ENCODE data around the gene TMEM222. TPM values are rescaled to one million over a fixed set of nuclear protein-coding genes. Genes with fewer than 3 reads are reported as not detected.

TMEM222 gene
- total RNA-seq, 6 experiments from 2014 or later, result 41.3 to 54.6 (median 46.1) TPM

GRCh38 chr1:27359822-27360158 lies 37.8 kb downstream of the TMEM222 start:
- Mint-ChIP-seq H3K27ac (no peak overlapping the region), H3K36me3 (ENCODE audit: low read depth) (peaks cover 38% of the 10 kb centered on the region), H3K9me3 (no peaks in the 10 kb centered on the region), H3K27me3 (ENCODE audit: insufficient read depth) (peaks cover 2% of the 10 kb centered on the region), H3K4me3 (no peak overlapping the region), H3K4me1 (ENCODE audit: low read depth) (peaks cover 2% of the 10 kb centered on the region)
- TF ChIP-seq, protein P1, sequence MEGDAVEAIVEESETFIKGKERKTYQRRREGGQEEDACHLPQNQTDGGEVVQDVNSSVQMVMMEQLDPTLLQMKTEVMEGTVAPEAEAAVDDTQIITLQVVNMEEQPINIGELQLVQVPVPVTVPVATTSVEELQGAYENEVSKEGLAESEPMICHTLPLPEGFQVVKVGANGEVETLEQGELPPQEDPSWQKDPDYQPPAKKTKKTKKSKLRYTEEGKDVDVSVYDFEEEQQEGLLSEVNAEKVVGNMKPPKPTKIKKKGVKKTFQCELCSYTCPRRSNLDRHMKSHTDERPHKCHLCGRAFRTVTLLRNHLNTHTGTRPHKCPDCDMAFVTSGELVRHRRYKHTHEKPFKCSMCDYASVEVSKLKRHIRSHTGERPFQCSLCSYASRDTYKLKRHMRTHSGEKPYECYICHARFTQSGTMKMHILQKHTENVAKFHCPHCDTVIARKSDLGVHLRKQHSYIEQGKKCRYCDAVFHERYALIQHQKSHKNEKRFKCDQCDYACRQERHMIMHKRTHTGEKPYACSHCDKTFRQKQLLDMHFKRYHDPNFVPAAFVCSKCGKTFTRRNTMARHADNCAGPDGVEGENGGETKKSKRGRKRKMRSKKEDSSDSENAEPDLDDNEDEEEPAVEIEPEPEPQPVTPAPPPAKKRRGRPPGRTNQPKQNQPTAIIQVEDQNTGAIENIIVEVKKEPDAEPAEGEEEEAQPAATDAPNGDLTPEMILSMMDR (IDR thresholded peaks at IDR 0.05), result no peak
- DNase-seq, result no peak

DNA sequence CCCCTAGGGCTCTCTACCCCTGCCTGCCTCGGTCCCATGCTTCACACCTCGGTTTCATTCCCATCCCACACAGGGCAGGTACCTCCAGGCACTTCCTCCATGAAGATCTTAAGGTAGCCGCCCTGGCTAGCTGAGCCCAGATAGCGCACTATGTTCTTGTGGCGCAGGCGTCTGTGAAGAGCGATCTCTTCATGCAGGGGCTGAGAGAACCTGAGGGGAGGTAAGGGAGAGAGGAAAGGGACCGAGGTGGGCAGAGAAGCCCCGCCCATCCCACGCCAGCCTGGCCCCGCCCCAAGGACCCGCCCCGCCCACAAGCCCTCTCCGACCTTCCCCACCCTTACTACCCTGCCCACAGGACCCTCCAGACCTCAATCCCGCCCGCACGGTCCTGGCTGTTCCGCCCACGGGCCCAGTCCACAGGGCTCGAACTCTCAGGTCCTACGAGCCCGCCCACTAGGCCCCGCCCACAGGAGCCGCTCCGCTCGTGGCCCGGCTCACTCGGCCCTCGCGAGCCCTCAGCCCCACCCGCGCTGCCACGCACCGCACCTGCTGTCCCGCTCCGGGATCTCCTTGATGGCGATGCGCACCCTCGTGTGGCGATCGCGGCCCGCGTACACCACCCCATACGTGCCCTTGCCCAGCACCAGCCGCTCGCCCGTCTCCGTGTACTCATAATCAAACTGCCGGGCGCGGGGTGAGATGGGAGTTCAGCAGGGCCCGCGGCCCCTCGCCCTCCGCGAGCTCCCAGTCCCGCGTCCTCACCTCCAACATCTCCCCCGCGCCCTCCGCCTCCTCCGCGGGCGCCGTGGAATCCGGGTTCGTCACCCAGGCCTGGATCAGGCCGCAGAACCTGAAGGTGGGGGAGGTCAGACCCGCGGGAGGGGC lies 38.4 kb downstream of the TMEM222 start:
- no peak overlapping the region for H3K4me3 Mint-ChIP-seq
- H3K27ac Mint-ChIP-seq, result no peak overlapping the region
- no peaks in the 10 kb centered on the region for H3K9me3 Mint-ChIP-seq
- DNase-seq, result no peak
- H3K4me1 Mint-ChIP-seq (ENCODE audit: low read depth), result peaks cover 8% of the 10 kb centered on the region
- TF ChIP-seq, protein P1 (IDR thresholded peaks at IDR 0.05), result no peak
- peaks cover 2% of the 10 kb centered on the region for H3K27me3 Mint-ChIP-seq (ENCODE audit: insufficient read depth)
- H3K36me3 Mint-ChIP-seq (ENCODE audit: low read depth), result peaks cover 34% of the 10 kb centered on the region

- TF ChIP-seq, protein P1 (IDR thresholded peaks at IDR 0.05), result no peak
- Mint-ChIP-seq H3K27me3 (ENCODE audit: insufficient read depth) (peaks cover 2% of the 10 kb centered on the region), H3K9me3 (no peaks in the 10 kb centered on the region), H3K36me3 (ENCODE audit: low read depth) (peaks cover 28% of the 10 kb centered on the region), H3K4me3 (no peak overlapping the region), H3K4me1 (ENCODE audit: low read depth) (peaks cover 9% of the 10 kb centered on the region), H3K27ac (no peak overlapping the region)
- DNase-seq, result no peak
Observed at GRCh38 chr1:27361044-27361402, 39.1 kb downstream of the TMEM222 start.

- Mint-ChIP-seq H3K27me3 (ENCODE audit: insufficient read depth) (peaks cover 2% of the 10 kb centered on the region), H3K4me3 (no peak overlapping the region), H3K36me3 (ENCODE audit: low read depth) (peaks cover 28% of the 10 kb centered on the region), H3K4me1 (ENCODE audit: low read depth) (peaks cover 9% of the 10 kb centered on the region), H3K9me3 (no peaks in the 10 kb centered on the region), H3K27ac (no peak overlapping the region)
- DNase-seq, result no peak
- TF ChIP-seq, protein P1 (IDR thresholded peaks at IDR 0.05), result no peak
Observed at GRCh38 chr1:27361553-27361952, 39.6 kb downstream of the TMEM222 start.

GRCh38 chr1:27363766-27364695 lies 42.1 kb downstream of the TMEM222 start:
- Mint-ChIP-seq H3K36me3 (ENCODE audit: low read depth) (peaks cover 21% of the 10 kb centered on the region), H3K4me1 (ENCODE audit: low read depth) (peaks cover 19% of the 10 kb centered on the region), H3K4me3 (peak overlapping the region; percentile 30; the same call in 1 of the 2 replicates), H3K27ac (no peak overlapping the region), H3K27me3 (ENCODE audit: insufficient read depth) (peaks cover 2% of the 10 kb centered on the region), H3K9me3 (no peaks in the 10 kb centered on the region)
- no peak for DNase-seq
- TF ChIP-seq, protein P1 (IDR thresholded peaks at IDR 0.05), result no peak
